ENCODE results near the gene ANGEL1.

The ANGEL1 gene

DNA sequence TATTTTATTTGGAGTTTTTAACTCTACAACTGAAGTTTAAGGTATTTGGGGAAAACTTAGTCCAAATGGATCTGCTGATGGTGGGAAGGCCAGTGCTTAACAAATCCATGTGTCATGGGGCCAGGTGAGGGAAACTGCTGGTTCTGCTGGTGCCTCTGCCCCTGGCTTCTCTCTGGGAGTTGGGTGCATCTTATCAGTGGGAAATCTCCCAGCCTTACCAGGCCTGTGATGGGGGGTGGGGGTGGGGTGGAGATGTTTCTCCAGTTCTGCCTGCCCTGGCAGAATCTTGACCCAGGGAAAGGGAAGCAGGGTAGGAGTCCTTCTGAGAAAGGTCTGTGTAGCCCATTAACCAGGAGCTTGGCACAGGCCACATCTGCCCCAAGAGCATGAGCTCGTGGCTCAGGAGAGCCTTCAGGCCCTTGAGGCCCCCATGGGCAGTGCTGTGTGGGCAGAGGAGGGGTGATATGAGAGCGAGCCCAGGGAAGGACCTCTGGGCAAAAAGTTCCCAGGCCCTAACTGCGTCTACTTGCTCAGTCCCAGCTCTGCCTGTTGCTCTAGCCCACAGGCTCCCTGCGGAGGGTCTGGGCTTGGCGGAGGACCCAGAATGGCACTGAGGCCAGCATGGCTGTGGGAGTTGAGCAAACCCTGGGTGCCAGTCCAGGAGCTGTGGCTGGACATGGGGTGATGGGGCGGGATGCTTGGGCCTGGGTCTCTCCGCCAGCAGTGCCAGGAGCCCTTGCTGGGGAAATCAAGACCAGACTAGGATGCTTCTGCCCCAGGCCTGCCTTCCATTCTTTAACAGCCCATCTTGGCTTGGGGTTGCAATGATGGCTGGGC is 33.2 kb downstream of the ANGEL1 start:
- DNase-seq: no peak

DNA sequence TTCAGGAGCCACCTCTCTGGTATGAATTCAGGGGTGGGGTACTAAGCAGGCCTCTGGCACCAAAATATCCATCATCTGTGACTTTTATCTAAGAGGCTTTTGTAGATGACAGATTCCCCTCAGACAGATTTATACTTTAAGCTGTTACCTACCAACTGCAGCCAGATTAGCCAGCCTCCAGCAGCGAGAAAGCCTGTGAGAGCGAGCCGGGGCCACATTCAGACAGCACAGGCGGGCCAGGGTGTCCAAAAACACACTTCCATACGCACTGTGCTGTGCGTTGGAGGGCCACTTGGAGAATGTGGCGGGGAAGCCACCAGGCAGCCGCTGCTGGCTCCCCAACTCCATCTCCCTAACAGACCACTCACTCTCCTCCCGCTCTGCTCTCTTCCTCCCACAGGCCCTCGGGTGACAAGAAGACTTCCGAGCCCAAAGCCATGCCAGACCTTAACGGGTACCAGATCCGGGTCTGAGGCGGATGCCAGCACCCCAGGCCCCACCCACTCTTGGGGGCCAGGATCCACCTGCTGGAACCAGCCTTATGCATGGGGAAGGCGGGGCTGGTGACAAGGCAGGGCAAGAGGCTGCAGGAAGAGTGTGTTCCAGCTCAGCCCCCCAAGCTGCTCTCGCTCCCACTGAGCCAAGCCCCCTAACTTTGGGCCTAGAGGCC is 34.0 kb downstream of the ANGEL1 start:
- no peak for DNase-seq

DNA sequence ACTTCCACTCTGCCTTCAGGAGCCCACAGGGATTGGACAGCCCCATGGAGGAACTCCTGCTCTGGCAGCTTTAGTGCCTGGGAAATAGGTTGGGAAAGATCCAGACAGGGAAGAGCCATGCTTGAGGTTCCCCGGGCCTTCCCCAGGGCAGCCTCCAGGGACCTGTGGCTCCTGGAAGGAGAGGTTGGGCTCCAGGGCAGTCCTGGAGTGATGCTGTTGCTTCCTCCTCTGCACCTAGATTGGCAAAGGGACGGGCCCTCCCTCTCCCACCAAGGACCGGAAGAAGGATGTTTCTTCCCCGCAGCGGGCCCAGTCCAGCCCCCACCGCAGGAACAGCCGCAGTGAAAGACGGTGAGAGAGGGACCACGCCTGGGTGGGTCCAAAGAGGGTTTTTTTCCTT is 35.0 kb downstream of the ANGEL1 start:
- DNase-seq: no peak

- DNase-seq: no peak
Observed at GRCh38 chr14:76776428-76777251, 36.0 kb downstream of the ANGEL1 start.

- DNase-seq: no peak
Observed at GRCh38 chr14:76775695-76776427, 36.8 kb downstream of the ANGEL1 start.

GRCh38 chr14:76774821-76775694 is 37.6 kb downstream of the ANGEL1 start:
- no peak for DNase-seq

GRCh38 chr14:76773956-76774820 is 38.5 kb downstream of the ANGEL1 start:
- DNase-seq: no peak

GRCh38 chr14:76773188-76773885 is 39.3 kb downstream of the ANGEL1 start:
- DNase-seq: peak; percentile 79

- peak; percentile 48 for DNase-seq
Observed at GRCh38 chr14:76772300-76773187, 40.1 kb downstream of the ANGEL1 start.

DNA sequence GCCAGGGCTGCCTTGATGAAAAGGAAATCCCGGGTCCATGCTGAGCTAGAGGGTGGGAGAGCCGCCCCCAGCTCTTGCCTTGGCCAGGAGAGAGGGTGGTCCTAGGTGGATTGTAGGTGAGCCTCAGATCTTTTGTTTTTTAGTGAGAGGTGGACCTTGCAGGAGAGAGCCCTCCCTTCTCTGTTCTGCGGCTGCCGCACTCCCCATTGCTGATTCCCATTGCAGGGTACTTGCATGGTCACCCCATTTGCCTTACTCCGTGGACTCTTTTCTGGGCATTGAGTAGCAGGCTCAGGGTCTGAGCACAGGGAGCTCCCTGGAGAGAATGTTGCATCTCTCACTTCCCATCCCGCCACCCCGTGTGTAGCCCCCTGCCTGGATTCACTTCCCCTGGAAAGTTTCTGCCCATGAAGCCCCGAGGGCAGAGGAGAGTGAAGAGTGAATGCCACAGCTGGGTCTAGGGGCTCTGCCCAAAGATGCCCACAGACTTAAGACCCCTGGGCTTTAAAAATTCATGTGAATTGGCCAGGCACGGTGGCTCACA is 41.2 kb downstream of the ANGEL1 start:
- no peak for DNase-seq

GRCh38 chr14:76770521-76771436 is 41.9 kb downstream of the ANGEL1 start:
- no peak for DNase-seq

DNA sequence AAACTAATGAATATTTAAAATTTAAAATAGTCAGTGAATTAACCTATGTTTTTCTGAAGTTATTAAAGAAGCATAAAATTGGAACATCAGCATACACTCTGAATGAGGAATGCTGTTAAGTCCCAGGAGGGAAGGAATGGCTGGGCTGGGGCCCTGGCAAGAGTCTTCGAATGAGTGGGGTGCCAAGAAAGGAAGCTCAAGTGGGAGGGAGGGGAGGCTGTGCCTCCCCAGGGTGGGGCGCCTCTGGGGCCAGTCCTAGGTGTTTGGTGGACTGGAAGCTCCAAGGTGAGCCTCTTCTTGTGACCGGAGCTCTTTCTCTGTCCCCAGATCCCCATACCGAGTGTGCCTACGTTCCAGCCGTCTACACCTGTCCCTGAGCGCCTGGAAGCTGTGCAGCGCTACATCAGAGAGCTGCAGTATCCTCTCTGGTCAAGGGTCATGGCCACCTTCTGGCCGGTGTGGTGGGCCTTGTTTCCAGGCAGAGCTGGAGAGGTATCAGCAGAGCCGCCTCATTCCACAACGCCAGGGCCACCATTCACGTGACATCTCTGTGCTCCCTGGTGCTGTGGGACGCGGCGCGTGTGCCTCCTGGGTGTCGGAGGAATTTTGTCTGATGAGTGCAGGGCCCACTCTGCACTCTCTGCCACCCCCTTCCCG is 42.9 kb downstream of the ANGEL1 start:
- DNase-seq: no peak

- no peak for DNase-seq
Observed at GRCh38 chr14:76768671-76769500, 43.8 kb downstream of the ANGEL1 start.

DNA sequence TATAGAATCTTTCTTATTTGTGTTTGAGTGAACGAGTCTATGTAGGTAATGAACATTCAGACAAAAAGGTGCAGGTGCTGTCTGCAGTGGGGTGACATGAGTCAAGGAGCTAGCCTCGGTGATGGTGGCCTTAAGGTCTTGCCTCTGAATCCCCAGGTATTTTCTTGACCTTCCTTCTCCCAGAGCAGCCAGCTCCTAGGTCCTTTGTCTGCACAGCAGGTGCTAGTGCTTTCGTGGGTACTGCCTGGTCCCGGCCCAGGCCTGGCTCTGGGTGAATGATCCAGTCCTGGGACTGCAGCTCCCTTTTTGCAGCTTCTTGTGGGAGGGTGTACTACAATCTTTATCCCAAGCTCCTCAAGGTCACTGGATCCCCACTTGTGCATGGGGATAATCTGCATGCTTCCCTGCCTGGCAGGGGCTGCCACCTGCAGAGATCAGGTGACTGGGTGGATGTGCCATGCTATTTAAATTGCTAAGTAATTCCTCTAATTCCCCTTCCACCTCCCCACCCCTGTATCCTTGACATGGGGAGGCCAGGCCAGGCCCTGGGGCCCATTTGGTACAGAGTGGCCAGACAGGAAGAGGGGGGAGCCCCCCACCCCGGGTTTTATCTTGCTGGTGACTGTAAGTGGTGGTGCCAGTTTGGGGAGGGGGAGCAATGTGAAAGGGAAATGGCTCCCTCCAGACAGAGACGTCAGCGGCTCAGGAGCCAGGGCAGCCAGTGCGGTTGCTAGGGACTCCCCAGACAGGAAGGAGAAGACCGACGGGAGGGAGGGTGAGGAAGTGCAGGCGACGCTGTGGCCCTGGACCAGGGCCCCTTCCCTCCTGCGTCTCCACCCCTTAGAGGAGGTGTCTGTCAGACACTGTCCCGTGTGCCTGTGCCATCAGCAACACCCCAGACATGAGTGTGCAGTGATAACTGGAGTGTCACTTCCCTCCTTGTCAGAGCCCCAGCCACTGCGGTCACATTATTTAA is 44.7 kb downstream of the ANGEL1 start:
- DNase-seq: no peak
